ENCODE results near the gene HACD2. TPM values are rescaled to one million over a fixed set of nuclear protein-coding genes. Genes with fewer than 3 reads are reported as not detected.
A peak's percentile ranks its signal among the peaks of the same experiment; 100 is the strongest.

Gene HACD2
- total and polyA plus RNA-seq, 10 of the 15 experiments (the other 5 are each of a cell fraction or from before 2014, with no cell fraction given): 9.1 to 30.0 (median 18.8) TPM

- FAIRE-seq (no peak), ATAC-seq (no peak), DNase-seq (ENCODE audit: low read depth, low spot score) (no peak)
- H3K4me3 ChIP-seq: no peak overlapping the region
- ChIA-PET CTCF (interaction anchor here (1.5 to 1.9 kb wide), 2 partner anchors 9 to 23 kb away, joined by 3 to 9 read pairs; no protein-coding TSS in a partner anchor), RAD21 (ENCODE audit: unreplicated experiment) (no interaction called here), SMC1A (ENCODE audit: uncharacterized antibody, unreplicated experiment) (interaction anchor here (1.7 kb wide), 1 partner anchor 11 kb away, joined by 4 read pairs; no protein-coding TSS in a partner anchor), POLR2A (no interaction called here)
- H4K20me1 ChIP-seq (ENCODE audit: control insufficient read depth, insufficient read depth): no peaks in the 10 kb centered on the region
- no peaks in the 10 kb centered on the region for H3K79me2 ChIP-seq (ENCODE audit: control insufficient read depth, insufficient read depth, low read length)
- no peaks in the 10 kb centered on the region for H3K9me3 ChIP-seq (replicated peaks; ENCODE audit: control insufficient read depth, insufficient read depth, low read length)
- WGBS (ENCODE audit: insufficient coverage, insufficient replicate concordance, low lambda C conversion rate, missing lambda C conversion rate): 82% methylated on average over 5 of the region's 5 CpGs
- H3K9ac ChIP-seq (ENCODE audit: control insufficient read depth, insufficient read depth, low read length): no peak overlapping the region
- no peaks in the 10 kb centered on the region for H3K4me1 ChIP-seq (ENCODE audit: control insufficient read depth, insufficient read depth, low read length)
- no peaks in the 10 kb centered on the region for H3K27me3 ChIP-seq (replicated peaks in 1 of 2; ENCODE audit: control insufficient read depth in 2 of 2, insufficient read depth in 2 of 2, low read length in 1 of 2)
- no TSS peak for BruUV-seq (replicated peaks)
- in situ Hi-C loops (cut with MboI) (no loop called here), intact Hi-C loops (cut with micrococcal nuclease; ENCODE audit: unreplicated experiment) (no loop called here)
- no peak overlapping the region for H3K27ac ChIP-seq (ENCODE audit: control insufficient read depth, insufficient read depth)
- H3K36me3 ChIP-seq (ENCODE audit: control insufficient read depth in 2 of 2, insufficient read depth in 2 of 2, low read length in 1 of 2): no peaks in the 10 kb centered on the region
- peak; percentile 27; the same call in 1 of the 2 replicates for TF ChIP-seq SPI1 (IDR thresholded peaks at IDR 0.05; ENCODE audit: borderline replicate concordance, insufficient read depth, low read depth, low read length)
- TF ChIP-seq KDM1A (IDR thresholded peaks at IDR 0.05; ENCODE audit: borderline replicate concordance): no peak
- no peak for TF ChIP-seq SP1 (IDR thresholded peaks at IDR 0.05; ENCODE audit: low read depth, low read length)
- H2AFZ ChIP-seq (ENCODE audit: control insufficient read depth, low read depth, low read length): no peak overlapping the region
- no peak overlapping the region for H3K4me2 ChIP-seq (ENCODE audit: control insufficient read depth, insufficient read depth)
Measured at GRCh38 chr3:123618768-123619484, 34.1 kb upstream of the HACD2 start.

GRCh38 chr3:123618076-123618708 is 33.3 kb upstream of the HACD2 start:
- RAD21 ChIA-PET (ENCODE audit: unreplicated experiment): no interaction called here
- Histone ChIP-seq H4K20me1 (ENCODE audit: control insufficient read depth, insufficient read depth) (no peaks in the 10 kb centered on the region), H3K9ac (ENCODE audit: control insufficient read depth, insufficient read depth, low read length) (no peak overlapping the region), H3K4me1 (ENCODE audit: control insufficient read depth, insufficient read depth, low read length) (no peaks in the 10 kb centered on the region), H3K27me3 (replicated peaks in 1 of 2; ENCODE audit: control insufficient read depth in 2 of 2, insufficient read depth in 2 of 2, low read length in 1 of 2) (no peaks in the 10 kb centered on the region), H3K9me3 (replicated peaks; ENCODE audit: control insufficient read depth, insufficient read depth, low read length) (no peaks in the 10 kb centered on the region), H3K79me2 (ENCODE audit: control insufficient read depth, insufficient read depth, low read length) (no peaks in the 10 kb centered on the region), H3K4me3 (no peak overlapping the region), H2AFZ (ENCODE audit: control insufficient read depth, low read depth, low read length) (no peak overlapping the region), H3K36me3 (ENCODE audit: control insufficient read depth in 2 of 2, insufficient read depth in 2 of 2, low read length in 1 of 2) (no peaks in the 10 kb centered on the region), H3K4me2 (ENCODE audit: control insufficient read depth, insufficient read depth) (no peak overlapping the region), H3K27ac (ENCODE audit: control insufficient read depth, insufficient read depth) (no peak overlapping the region)
- POLR2A ChIA-PET: no interaction called here
- DNase-seq (ENCODE audit: low read depth, low spot score): no peak
- 85% methylated on average over 7 of the region's 7 CpGs for WGBS (ENCODE audit: insufficient coverage, insufficient replicate concordance, low lambda C conversion rate, missing lambda C conversion rate)
- SMC1A ChIA-PET (ENCODE audit: uncharacterized antibody, unreplicated experiment): interaction anchor here (1.7 kb wide), 1 partner anchor 10 kb away, joined by 4 read pairs; no protein-coding TSS in a partner anchor
- intact Hi-C loops (cut with micrococcal nuclease; ENCODE audit: unreplicated experiment) (no loop called here), in situ Hi-C loops (cut with MboI) (no loop called here)
- no peak for ATAC-seq
- FAIRE-seq: no peak
- CTCF ChIA-PET: interaction anchor here (1.4 to 1.9 kb wide), 3 partner anchors 10 to 24 kb away, joined by 3 to 9 read pairs (median 3); no protein-coding TSS in a partner anchor
- no TSS peak for BruUV-seq (replicated peaks)
- TF ChIP-seq DPF2 (IDR thresholded peaks at IDR 0.05) (no peak), JUND (IDR thresholded peaks at IDR 0.05; ENCODE audit: low read depth, low read length) (no peak), E2F4 (IDR thresholded peaks at IDR 0.05; ENCODE audit: low read depth, low read length) (no peak), GATAD2B (conservative IDR thresholded peaks at IDR 0.05; ENCODE audit: low read depth) (no peak), TCF3 (IDR thresholded peaks at IDR 0.05; ENCODE audit: borderline replicate concordance, insufficient read depth, low read depth, low read length) (no peak), BCL3 (IDR thresholded peaks at IDR 0.05; ENCODE audit: borderline replicate concordance, insufficient read depth, low read depth, low read length, poor library complexity, severe bottlenecking) (no peak), PAX8 (IDR thresholded peaks at IDR 0.05) (no peak)
